HG03095 (cell line): Measurements from ENCODE around the gene SEMA4A.
"Not testable (repeated sequence)": the region's sequence is repeated elsewhere in the genome, so short reads cannot be mapped to it uniquely, and the experiment has no call there.

Experiments used
- ATAC-seq: cut with Tn5 transposase; IDR thresholded peaks from one replicate; pipeline ENCODE4 v1.9.1; 2021; ENCODE audit warnings: moderate library complexity; ENCODE audit not compliant: unreplicated experiment

Gene SEMA4A

GRCh38 chr1:156191292-156191964, 38.0 kb downstream of the SEMA4A start:
- no peak for ATAC-seq

- ATAC-seq, result no peak
Observed at GRCh38 chr1:156193208-156193487, 39.8 kb downstream of the SEMA4A start.

- peak; percentile 86 for ATAC-seq
Observed at GRCh38 chr1:156193488-156194299, 40.3 kb downstream of the SEMA4A start, which contains the start of gene SLC25A44. TSS of gene SLC25A44 (plus strand) at chr1:156194104. CDS start at chr1:156199848, 5,744 bp downstream.

- peak; percentile 3 for ATAC-seq
Observed at GRCh38 chr1:156194300-156194652, 40.9 kb downstream of the SEMA4A start.

- no peak for ATAC-seq
Observed at GRCh38 chr1:156195853-156196252, 42.5 kb downstream of the SEMA4A start.

- ATAC-seq, result no peak
Observed at GRCh38 chr1:156196445-156196844, 43.1 kb downstream of the SEMA4A start.

- ATAC-seq, result no peak
Observed at GRCh38 chr1:156198831-156199349, 45.5 kb downstream of the SEMA4A start.

- no peak for ATAC-seq
Observed at GRCh38 chr1:156200044-156200443, 46.7 kb downstream of the SEMA4A start.

GRCh38 chr1:156203331-156203730, 49.9 kb downstream of the SEMA4A start:
- no peak for ATAC-seq

- ATAC-seq, result no peak
Observed at GRCh38 chr1:156204686-156205085, 51.3 kb downstream of the SEMA4A start.

GRCh38 chr1:156211243-156211642, 57.9 kb downstream of the SEMA4A start:
- no peak for ATAC-seq

- no peak for ATAC-seq
Observed at GRCh38 chr1:156212130-156212529, 58.7 kb downstream of the SEMA4A start.

GRCh38 chr1:156212833-156213643, 59.7 kb downstream of the SEMA4A start, which contains the start of gene PMF1:
TSS of gene PMF1 (plus strand) at chr1:156213007. CDS start at chr1:156213016, 9 bp downstream.
- peak; percentile 80 for ATAC-seq

- ATAC-seq, result no peak
Observed at GRCh38 chr1:156213644-156213966, 60.2 kb downstream of the SEMA4A start.

GRCh38 chr1:156214024-156214748, 60.8 kb downstream of the SEMA4A start:
- ATAC-seq, result no peak

GRCh38 chr1:156216361-156217086, 63.1 kb downstream of the SEMA4A start:
- ATAC-seq, result not testable (repeated sequence)

GRCh38 chr1:156217871-156218270, 64.5 kb downstream of the SEMA4A start:
- no peak for ATAC-seq

GRCh38 chr1:156220226-156220625, 66.8 kb downstream of the SEMA4A start:
- no peak for ATAC-seq

GRCh38 chr1:156221986-156222692, 68.8 kb downstream of the SEMA4A start:
- ATAC-seq, result no peak

GRCh38 chr1:156225677-156226014, 72.3 kb downstream of the SEMA4A start:
- ATAC-seq, result no peak
